Sigmoid colon (tissue), 4 donors: ENCODE results near the gene WRAP73.

Experiments
- POLR2A ChIP-seq, 2 donors: fragments of 450-650 bp; IDR thresholded peaks; one replicate each; pipeline ENCODE4 v1.6.1; 2016; ENCODE audit warnings: antibody characterized with exemption in 2 of 2, mild to moderate bottlenecking in 2 of 2, moderate library complexity in 2 of 2
- POLR2AphosphoS5 ChIP-seq, 4 donors: sonication (generic); formaldehyde crosslinking; IDR thresholded peaks; one replicate each; pipeline ENCODE4 v1.6.1; 2017; ENCODE audit warnings: antibody characterized with exemption in 4 of 4
- TF ChIP-seq, protein P1 (sequence below), 4 experiments: fragments of 450-650 bp in 3 of 4; fragments of 200-600 bp in 1 of 4; IDR thresholded peaks; one replicate each; pipeline ENCODE4 v1.5.1; 2016 to 2019; ENCODE audit warnings: antibody characterized with exemption in 4 of 4, mild to moderate bottlenecking in 3 of 4, moderate library complexity in 2 of 4

DNA sequence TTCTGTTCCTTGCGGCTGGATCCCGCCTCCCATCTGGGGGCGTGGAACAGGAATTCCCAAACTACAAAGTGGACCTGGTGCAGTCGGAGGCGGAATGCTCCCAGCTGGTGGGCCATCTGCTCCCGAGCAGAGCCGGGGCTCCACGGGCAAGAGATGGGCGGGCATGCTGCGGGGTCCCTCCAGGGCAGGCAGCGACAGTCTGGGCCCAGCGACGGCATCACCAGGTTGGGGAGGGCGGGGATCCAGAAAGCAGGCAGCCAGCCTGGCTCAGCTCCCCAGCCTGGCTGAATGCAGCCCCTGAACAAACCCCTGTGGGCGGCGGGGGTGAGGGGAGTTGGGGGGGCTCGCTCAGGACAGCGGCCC lies 42.2 kb downstream of the WRAP73 start:
- TF ChIP-seq, protein P1, sequence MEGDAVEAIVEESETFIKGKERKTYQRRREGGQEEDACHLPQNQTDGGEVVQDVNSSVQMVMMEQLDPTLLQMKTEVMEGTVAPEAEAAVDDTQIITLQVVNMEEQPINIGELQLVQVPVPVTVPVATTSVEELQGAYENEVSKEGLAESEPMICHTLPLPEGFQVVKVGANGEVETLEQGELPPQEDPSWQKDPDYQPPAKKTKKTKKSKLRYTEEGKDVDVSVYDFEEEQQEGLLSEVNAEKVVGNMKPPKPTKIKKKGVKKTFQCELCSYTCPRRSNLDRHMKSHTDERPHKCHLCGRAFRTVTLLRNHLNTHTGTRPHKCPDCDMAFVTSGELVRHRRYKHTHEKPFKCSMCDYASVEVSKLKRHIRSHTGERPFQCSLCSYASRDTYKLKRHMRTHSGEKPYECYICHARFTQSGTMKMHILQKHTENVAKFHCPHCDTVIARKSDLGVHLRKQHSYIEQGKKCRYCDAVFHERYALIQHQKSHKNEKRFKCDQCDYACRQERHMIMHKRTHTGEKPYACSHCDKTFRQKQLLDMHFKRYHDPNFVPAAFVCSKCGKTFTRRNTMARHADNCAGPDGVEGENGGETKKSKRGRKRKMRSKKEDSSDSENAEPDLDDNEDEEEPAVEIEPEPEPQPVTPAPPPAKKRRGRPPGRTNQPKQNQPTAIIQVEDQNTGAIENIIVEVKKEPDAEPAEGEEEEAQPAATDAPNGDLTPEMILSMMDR (IDR thresholded peaks at IDR 0.05) = no peak
- TF ChIP-seq POLR2AphosphoS5 (IDR thresholded peaks at IDR 0.05) = no peak
- no peak for TF ChIP-seq POLR2A (IDR thresholded peaks at IDR 0.05)
